ENCODE data around the gene MROH8. TPM values are rescaled to one million over a fixed set of nuclear protein-coding genes. Genes with fewer than 3 reads are reported as not detected.

Gene MROH8
- total RNA-seq, 1 experiment from 2014 or later = 0.50 TPM

GRCh38 chr20:37166867-37167266 is 12.5 kb downstream of the MROH8 start (continued):
- TF ChIP-seq AR (CRISPR knock-in tag; IDR thresholded peaks at IDR 0.05) = no peak
- TF ChIP-seq E2F1 (CRISPR knock-in tag; IDR thresholded peaks at IDR 0.05) = no peak
- TF ChIP-seq ZMAT4 (CRISPR knock-in tag; IDR thresholded peaks at IDR 0.05) = no peak
- TF ChIP-seq MLX (CRISPR knock-in tag; IDR thresholded peaks at IDR 0.05) = no peak
- no peak for TF ChIP-seq ZNF121 (CRISPR knock-in tag; IDR thresholded peaks at IDR 0.05)
- no peak for TF ChIP-seq ERG (CRISPR knock-in tag; IDR thresholded peaks at IDR 0.05)
- no peak for TF ChIP-seq STAT6 (CRISPR knock-in tag; conservative IDR thresholded peaks at IDR 0.05; ENCODE audit: low read depth)

- Mint-ChIP-seq H3K36me3 (no peaks in the 10 kb centered on the region), H3K4me3 (no peak overlapping the region), H3K9me3 (no peaks in the 10 kb centered on the region), H3K27ac (no peak overlapping the region), H3K27me3 (ENCODE audit: low read depth) (no peaks in the 10 kb centered on the region), H3K4me1 (no peaks in the 10 kb centered on the region)
- POLR2A ChIA-PET = no interaction called here
- ATAC-seq = no peak
- no peak for DNase-seq (ENCODE audit: low spot score)
- CTCF ChIA-PET = no interaction called here
- TF ChIP-seq TEAD4 (CRISPR knock-in tag; IDR thresholded peaks at IDR 0.05) (no peak), NR2C2 (CRISPR knock-in tag; IDR thresholded peaks at IDR 0.05) (no peak), AFF4 (CRISPR knock-in tag; IDR thresholded peaks at IDR 0.05; ENCODE audit: borderline replicate concordance) (no peak), ZNF425 (CRISPR knock-in tag; conservative IDR thresholded peaks at IDR 0.05) (no peak), ZNF396 (CRISPR knock-in tag; IDR thresholded peaks at IDR 0.05; ENCODE audit: borderline replicate concordance) (no peak), CBFB (CRISPR knock-in tag; IDR thresholded peaks at IDR 0.05; ENCODE audit: low read depth) (no peak), CTCF (IDR thresholded peaks at IDR 0.05) (no peak), ZSCAN18 (CRISPR knock-in tag; IDR thresholded peaks at IDR 0.05) (no peak)
Observed at GRCh38 chr20:37165031-37165430, 14.3 kb downstream of the MROH8 start.
